ENCODE results near the gene STRIT1. TPM values are rescaled to one million over a fixed set of nuclear protein-coding genes. Genes with fewer than 3 reads are reported as not detected.

Gene STRIT1
- total and polyA plus RNA-seq, 7 donors: 714 to 1,417 (median 1,022) TPM

- intact Hi-C loops (cut with DNase I): no loop called here
- no peak for DNase-seq
- H3K36me3 ChIP-seq (ENCODE audit: insufficient read depth in 1 of 2, low read depth in 1 of 2): no peaks in the 10 kb centered on the region
- H3K27me3 ChIP-seq (ENCODE audit: insufficient read depth in 3 of 3, low read length in 2 of 3): no peaks in the 10 kb centered on the region
- H3K27ac ChIP-seq: peak overlapping the region; percentile 75
- TF ChIP-seq, protein P1, sequence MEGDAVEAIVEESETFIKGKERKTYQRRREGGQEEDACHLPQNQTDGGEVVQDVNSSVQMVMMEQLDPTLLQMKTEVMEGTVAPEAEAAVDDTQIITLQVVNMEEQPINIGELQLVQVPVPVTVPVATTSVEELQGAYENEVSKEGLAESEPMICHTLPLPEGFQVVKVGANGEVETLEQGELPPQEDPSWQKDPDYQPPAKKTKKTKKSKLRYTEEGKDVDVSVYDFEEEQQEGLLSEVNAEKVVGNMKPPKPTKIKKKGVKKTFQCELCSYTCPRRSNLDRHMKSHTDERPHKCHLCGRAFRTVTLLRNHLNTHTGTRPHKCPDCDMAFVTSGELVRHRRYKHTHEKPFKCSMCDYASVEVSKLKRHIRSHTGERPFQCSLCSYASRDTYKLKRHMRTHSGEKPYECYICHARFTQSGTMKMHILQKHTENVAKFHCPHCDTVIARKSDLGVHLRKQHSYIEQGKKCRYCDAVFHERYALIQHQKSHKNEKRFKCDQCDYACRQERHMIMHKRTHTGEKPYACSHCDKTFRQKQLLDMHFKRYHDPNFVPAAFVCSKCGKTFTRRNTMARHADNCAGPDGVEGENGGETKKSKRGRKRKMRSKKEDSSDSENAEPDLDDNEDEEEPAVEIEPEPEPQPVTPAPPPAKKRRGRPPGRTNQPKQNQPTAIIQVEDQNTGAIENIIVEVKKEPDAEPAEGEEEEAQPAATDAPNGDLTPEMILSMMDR (IDR thresholded peaks at IDR 0.05): no peak
- ATAC-seq: peak; percentile 43 to 75 (median 59)
- peaks cover 45% of the 10 kb centered on the region for H3K4me1 ChIP-seq
- H3K9me3 ChIP-seq: no peaks in the 10 kb centered on the region
- no peak overlapping the region for H3K4me3 ChIP-seq
Measured at GRCh38 chr3:155313300-155313699, 19.8 kb upstream of the STRIT1 start.

GRCh38 chr3:155312781-155313180 is 19.3 kb upstream of the STRIT1 start:
- WGBS, 3 donors: 10 to 24% (median 14%) methylated on average over 2 of the region's 2 CpGs
- peaks cover 45% of the 10 kb centered on the region for H3K4me1 ChIP-seq
- intact Hi-C loops (cut with DNase I): no loop called here
- ATAC-seq (no peak), DNase-seq (no peak)
- H3K9me3 ChIP-seq: no peaks in the 10 kb centered on the region
- H3K27me3 ChIP-seq (ENCODE audit: insufficient read depth in 3 of 3, low read length in 2 of 3): no peaks in the 10 kb centered on the region
- H3K27ac ChIP-seq: peak overlapping the region; percentile 75
- TF ChIP-seq, protein P1 (IDR thresholded peaks at IDR 0.05): no peak
- no peaks in the 10 kb centered on the region for H3K36me3 ChIP-seq (ENCODE audit: insufficient read depth in 1 of 2, low read depth in 1 of 2)
- H3K4me3 ChIP-seq: no peak overlapping the region

GRCh38 chr3:155309581-155309980 is 16.1 kb upstream of the STRIT1 start:
- Histone ChIP-seq H3K4me1 (peaks cover 24% of the 10 kb centered on the region), H3K36me3 (ENCODE audit: insufficient read depth in 1 of 2, low read depth in 1 of 2) (no peaks in the 10 kb centered on the region), H3K27me3 (ENCODE audit: insufficient read depth in 3 of 3, low read length in 2 of 3) (no peaks in the 10 kb centered on the region), H3K9me3 (no peaks in the 10 kb centered on the region), H3K4me3 (no peak overlapping the region), H3K27ac (no peak overlapping the region)
- DNase-seq (no peak), ATAC-seq (no peak)
- TF ChIP-seq, protein P1 (IDR thresholded peaks at IDR 0.05): no peak
- WGBS, 3 donors: 72 to 97% (median 95%) methylated on average over 28 of the region's 28 CpGs
- intact Hi-C loops (cut with DNase I): no loop called here

DNA sequence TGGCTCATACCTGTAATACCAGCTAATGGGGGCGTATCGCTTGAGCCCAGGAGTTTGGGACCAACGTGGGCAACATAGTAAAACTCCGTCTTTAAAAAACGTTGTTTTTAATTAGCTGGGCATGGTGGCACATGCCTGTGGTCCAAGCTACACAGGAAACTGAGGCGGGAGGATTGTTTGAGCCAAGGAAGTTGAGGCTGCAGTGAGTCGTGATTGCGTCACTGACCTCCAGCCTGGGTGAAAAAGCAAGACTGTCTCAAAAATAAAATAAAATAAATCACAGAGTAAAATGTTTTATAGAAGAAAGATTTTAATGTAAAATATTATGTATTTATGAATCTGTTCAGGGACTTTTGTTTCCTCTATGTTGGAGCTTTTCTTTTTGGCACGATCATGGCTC is 15.3 kb upstream of the STRIT1 start:
- Histone ChIP-seq H3K4me3 (no peak overlapping the region), H3K9me3 (no peaks in the 10 kb centered on the region), H3K27me3 (ENCODE audit: insufficient read depth in 3 of 3, low read length in 2 of 3) (no peaks in the 10 kb centered on the region), H3K36me3 (ENCODE audit: insufficient read depth in 1 of 2, low read depth in 1 of 2) (no peaks in the 10 kb centered on the region), H3K4me1 (peaks cover 16% of the 10 kb centered on the region), H3K27ac (no peak overlapping the region)
- 87 to 89% (median 88%) methylated on average over 9 of the region's 9 CpGs for WGBS, 3 donors
- DNase-seq: no peak
- TF ChIP-seq, protein P1 (IDR thresholded peaks at IDR 0.05): no peak
- no peak for ATAC-seq
- intact Hi-C loops (cut with DNase I): no loop called here

DNA sequence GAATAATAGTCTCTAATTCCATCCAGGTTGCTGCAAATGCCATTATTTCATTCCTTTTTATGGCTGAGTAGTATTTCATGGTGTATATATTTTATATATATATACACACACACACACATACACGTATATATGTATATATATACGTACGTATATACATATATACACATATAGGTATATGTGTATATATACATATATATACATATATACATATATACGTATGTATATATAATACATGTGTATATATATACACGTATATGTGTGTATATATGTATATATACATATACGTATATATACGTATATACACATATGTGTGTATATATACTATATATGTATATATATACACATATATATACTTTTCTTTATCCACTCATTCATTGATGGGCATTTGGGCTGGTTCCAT is 13.7 kb upstream of the STRIT1 start:
- H3K4me1 ChIP-seq: peaks cover 2% of the 10 kb centered on the region
- H3K27me3 ChIP-seq (ENCODE audit: insufficient read depth in 3 of 3, low read length in 2 of 3): no peaks in the 10 kb centered on the region
- no peak for DNase-seq
- H3K27ac ChIP-seq: no peak overlapping the region
- WGBS, 3 donors: 93 to 94% (median 94%) methylated on average over 7 of the region's 7 CpGs
- intact Hi-C loops (cut with DNase I): no loop called here
- TF ChIP-seq, protein P1 (IDR thresholded peaks at IDR 0.05): no peak
- H3K36me3 ChIP-seq (ENCODE audit: insufficient read depth in 1 of 2, low read depth in 1 of 2): no peaks in the 10 kb centered on the region
- H3K9me3 ChIP-seq: no peaks in the 10 kb centered on the region
- no peak overlapping the region for H3K4me3 ChIP-seq
- no peak for ATAC-seq
